GOT3 (cell line): ENCODE results near the gene BAIAP2L1.
"Not testable (repeated sequence)": the region's sequence is repeated elsewhere in the genome, so short reads cannot be mapped to it uniquely, and the experiment has no call there.

ENCODE experiments used
- DNase-seq: peaks from one replicate; lab custom pipeline; 2025; ENCODE audit warnings: mixed read lengths; lab: John Stamatoyannopoulos, UW

The BAIAP2L1 gene

GRCh38 chr7:98322331-98323270, 78.3 kb downstream of the BAIAP2L1 start:
- DNase-seq: no peak

- no peak for DNase-seq
Observed at GRCh38 chr7:98321301-98321700, 79.6 kb downstream of the BAIAP2L1 start.

- no peak for DNase-seq
Observed at GRCh38 chr7:98319176-98319575, 81.7 kb downstream of the BAIAP2L1 start.

GRCh38 chr7:98317366-98318040, 83.4 kb downstream of the BAIAP2L1 start:
- no peak for DNase-seq

- DNase-seq: not testable (repeated sequence)
Observed at GRCh38 chr7:98315994-98316527, 84.8 kb downstream of the BAIAP2L1 start.

GRCh38 chr7:98315318-98315993, 85.4 kb downstream of the BAIAP2L1 start:
- DNase-seq: no peak

GRCh38 chr7:98314469-98314868, 86.4 kb downstream of the BAIAP2L1 start:
- DNase-seq: no peak

GRCh38 chr7:98312201-98312600, 88.7 kb downstream of the BAIAP2L1 start:
- DNase-seq: no peak

GRCh38 chr7:98309566-98309965, 91.3 kb downstream of the BAIAP2L1 start:
- no peak for DNase-seq

GRCh38 chr7:98307971-98308466, 92.9 kb downstream of the BAIAP2L1 start:
- DNase-seq: no peak

- no peak for DNase-seq
Observed at GRCh38 chr7:98305951-98306535, 94.8 kb downstream of the BAIAP2L1 start.

- no peak for DNase-seq
Observed at GRCh38 chr7:98303906-98304305, 97.0 kb downstream of the BAIAP2L1 start.

GRCh38 chr7:98303176-98303865, 97.6 kb downstream of the BAIAP2L1 start:
- DNase-seq: no peak

GRCh38 chr7:98301693-98302470, 99.0 kb downstream of the BAIAP2L1 start:
- DNase-seq: no peak

GRCh38 chr7:98300595-98301372, 100.1 kb downstream of the BAIAP2L1 start:
- DNase-seq: no peak

- DNase-seq: no peak
Observed at GRCh38 chr7:98297626-98298286, 103.1 kb downstream of the BAIAP2L1 start.

- DNase-seq: no peak
Observed at GRCh38 chr7:98296833-98297232, 104.1 kb downstream of the BAIAP2L1 start.

GRCh38 chr7:98295467-98296192, 105.3 kb downstream of the BAIAP2L1 start:
- no peak for DNase-seq
